Gastroesophageal sphincter (tissue), 3 donors: Measurements from ENCODE around the gene SEMA5B.

Experiments
- CTCF ChIP-seq, 4 experiments: fragments of 200-600 bp in 2 of 4; fragments of 450-650 bp in 2 of 4; sonication (generic) in 1 of 4; IDR thresholded peaks; one replicate each; pipeline ENCODE4 v1.5.1; 2017 to 2019; ENCODE audit warnings: antibody characterized with exemption in 4 of 4, mild to moderate bottlenecking in 2 of 4, moderate library complexity in 2 of 4
- POLR2A ChIP-seq, 2 donors: fragments of 450-650 bp; IDR thresholded peaks; one replicate each; pipeline ENCODE4 v1.6.1; 2017; ENCODE audit warnings: antibody characterized with exemption in 2 of 2, mild to moderate bottlenecking in 2 of 2, moderate library complexity in 1 of 2
- POLR2AphosphoS5 ChIP-seq: sonication (generic); formaldehyde crosslinking; IDR thresholded peaks from one replicate; pipeline ENCODE4 v1.6.1; 2017; ENCODE audit warnings: antibody characterized with exemption

DNA sequence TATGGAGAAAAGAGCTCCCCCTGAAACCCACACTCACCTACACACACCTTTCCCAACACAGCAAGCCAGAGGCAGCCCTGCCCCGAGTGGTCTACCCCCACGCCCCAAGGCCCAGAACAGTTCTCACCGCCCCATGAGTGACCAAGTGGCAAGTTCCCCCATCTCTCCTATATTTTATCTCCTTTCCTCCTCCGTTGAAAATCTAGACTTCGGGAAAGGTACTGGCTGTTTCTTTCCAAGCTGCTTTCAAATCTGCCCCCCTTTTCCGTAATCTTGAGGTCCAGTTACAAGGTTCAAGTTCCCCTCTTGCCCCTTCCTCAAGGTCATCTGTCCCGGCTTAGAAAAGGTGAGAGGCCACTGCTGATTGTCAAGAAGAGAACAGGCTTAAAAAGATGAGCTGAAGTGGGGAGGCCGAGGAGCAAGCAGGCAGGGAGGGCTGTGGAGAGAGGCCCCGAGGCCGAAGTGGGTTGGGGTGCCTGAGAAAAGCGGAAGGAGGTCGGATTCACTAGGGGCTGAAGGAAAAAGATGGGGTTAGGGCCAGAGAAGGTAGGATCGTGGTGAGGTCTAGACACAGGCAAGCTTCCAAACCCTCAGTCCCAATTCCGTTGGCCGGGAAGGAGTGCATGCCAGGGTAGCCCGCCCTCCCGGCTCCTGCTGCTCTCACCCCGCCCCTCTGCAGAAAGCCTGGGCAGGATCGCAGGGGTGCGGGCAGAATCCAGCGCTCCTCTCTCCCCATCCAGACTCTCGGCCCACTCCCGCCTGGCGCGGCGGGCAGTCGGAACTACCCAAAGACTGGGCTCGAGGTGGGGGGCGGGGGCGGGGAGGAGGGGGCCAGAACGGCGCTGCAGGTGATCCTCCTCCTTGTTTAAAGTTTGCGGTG is 1.7 kb downstream of the SEMA5B start:
- TF ChIP-seq POLR2A (IDR thresholded peaks at IDR 0.05) (no peak), CTCF (IDR thresholded peaks at IDR 0.05) (no peak), POLR2AphosphoS5 (no peak)
